Endometrial microvascular endothelial cells (primary cell): ENCODE data around the gene MFRP. TPM values are rescaled to one million over a fixed set of nuclear protein-coding genes. Genes with fewer than 3 reads are reported as not detected.
"Not testable (repeated sequence)": the region's sequence is repeated elsewhere in the genome, so short reads cannot be mapped to it uniquely, and the experiment has no call there.

Source experiments
- in situ Hi-C: cut with HindIII; loops from 2 replicates; pipeline ENCODE4 v1.10.0; 2017; ENCODE audit warnings: low sequenced_read_pairs, low pct_unique_long_range_greater_than_20kb; ENCODE audit errors: inconsistent ontology term
- total RNA-seq: library from RNA; depleted of rRNA; stranded (reverse); fragments of >200 nt; gene quantifications from one replicate; pipeline ENCODE4 v1.2.3, GENCODE V29; 2015; ENCODE audit errors: inconsistent ontology term

Gene MFRP
- total RNA-seq, result not detected

GRCh38 chr11:119346605-119347004 is at the start of gene MFRP:
TSS of gene MFRP (minus strand) at chr11:119346705. CDS start at chr11:119346513, 192 bp downstream.
- in situ Hi-C loops, result no loop called here

DNA sequence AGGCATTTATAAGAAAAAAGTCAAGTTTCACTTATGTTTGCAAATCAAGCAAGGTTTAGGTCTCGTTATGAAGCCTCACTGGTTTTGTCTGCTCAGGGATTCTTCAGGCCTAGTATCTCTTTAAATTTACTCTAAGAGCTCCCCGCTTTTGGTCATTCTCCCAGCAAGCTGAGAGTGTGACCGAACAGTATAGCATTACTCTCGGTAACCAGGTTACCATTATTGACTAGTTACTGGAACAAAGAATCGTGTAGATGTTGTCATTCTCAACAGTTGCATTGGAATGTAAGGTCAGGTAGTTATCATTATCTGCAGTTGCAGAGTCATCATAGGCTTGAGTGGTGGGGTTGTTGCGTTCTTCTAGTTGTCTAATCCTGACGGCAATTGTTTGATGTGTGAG is 44.8 kb upstream of the MFRP start:
- in situ Hi-C loops, result no loop called here

DNA sequence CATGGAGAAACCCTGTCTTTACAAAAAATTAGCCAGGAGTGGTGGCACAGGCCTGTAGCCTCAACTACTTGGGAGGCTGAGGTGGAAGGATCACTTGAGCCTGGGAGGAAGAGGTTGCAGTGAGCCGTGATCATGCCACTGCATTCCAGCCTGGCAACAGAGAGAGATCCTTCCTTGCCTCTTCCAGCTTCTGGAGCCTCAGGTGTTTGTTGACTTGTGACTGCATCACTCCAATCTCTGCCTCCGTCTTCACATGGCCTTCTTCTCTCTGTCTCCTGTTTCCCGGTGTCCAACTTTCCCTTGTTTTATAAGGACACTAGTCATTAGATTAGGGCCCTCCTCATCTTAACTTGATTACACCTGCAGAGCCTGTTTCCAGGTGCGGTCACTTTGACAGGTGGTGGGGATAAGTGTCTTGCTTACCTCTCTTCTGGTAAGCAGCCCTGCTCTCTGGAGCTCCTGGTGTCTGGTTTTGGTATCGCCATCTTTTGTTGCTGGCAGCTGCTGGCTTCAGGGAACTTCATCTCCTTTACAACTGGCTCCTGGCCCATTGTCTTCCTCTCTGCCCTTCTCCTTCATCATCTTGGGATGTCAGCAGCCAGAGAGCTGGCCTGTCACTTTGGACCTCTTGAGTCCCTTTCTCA is 43.2 kb upstream of the MFRP start:
- in situ Hi-C loops, result no loop called here

GRCh38 chr11:119388103-119388502 is 41.6 kb upstream of the MFRP start:
- in situ Hi-C loops, result no loop called here

DNA sequence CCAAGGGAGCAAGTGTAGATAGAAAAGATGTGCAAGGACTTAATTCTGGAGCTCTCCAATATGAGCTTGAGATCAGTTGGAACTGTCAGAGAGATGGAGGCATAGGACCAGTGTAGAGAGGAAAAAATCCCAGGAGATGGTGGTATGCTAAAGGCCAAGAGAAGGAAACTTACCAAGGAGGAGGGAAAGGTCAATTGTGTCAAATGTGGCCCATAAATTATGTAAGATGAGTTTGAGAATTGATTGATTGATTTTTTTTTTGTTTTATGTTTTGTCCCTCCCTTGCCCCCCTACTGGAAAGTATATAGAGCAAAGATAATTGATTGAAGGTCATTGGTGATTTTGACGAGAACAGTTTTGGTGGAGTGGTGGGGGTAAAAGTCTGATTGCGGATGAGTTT is 37.8 kb upstream of the MFRP start:
- in situ Hi-C loops, result no loop called here

DNA sequence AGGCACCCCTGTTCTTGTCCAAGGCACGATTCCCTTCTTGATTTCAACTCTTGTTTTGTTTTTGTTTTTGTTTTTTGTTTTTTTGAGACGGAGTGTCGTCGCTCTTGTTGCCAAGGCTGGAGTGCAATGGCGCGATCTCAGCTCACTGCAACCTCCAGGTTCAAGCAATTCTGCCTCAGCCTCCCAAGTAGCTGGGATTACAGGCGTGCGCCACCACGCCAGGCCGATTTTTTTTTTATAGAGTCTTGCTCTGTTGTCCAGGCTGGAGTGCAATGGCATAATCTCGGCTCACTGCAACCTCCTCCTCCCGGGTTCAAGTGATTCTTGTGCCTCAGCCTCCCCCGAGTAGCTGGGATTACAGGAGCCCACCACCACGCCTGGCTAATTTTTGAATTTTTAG is 36.0 kb upstream of the MFRP start:
- in situ Hi-C loops, result not testable (repeated sequence)

DNA sequence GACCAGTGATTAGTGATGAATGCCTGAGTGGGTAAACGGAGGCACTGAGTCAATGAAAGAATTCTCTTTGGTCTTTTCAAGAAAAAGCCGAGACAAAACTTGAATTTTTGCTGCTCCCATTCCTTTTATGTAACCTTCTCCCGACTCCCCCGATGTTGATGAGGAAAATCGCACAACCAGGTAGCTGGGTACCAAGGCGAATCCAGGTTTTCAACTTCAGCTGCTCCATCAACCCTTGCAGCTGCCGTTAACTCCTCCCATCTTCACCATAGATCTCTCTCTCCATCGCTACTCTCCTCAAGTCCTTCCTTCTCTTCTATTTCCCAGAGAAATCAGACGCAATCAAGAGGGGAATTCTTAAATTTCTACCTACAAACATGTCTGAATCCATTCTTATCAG is 35.6 kb upstream of the MFRP start:
- in situ Hi-C loops, result no loop called here

- in situ Hi-C loops, result no loop called here
Observed at GRCh38 chr11:119381181-119381988, 34.9 kb upstream of the MFRP start, which contains the start of gene USP2. TSS of gene USP2 (minus strand) at chr11:119381690. CDS start at chr11:119373480, 8,210 bp downstream.

DNA sequence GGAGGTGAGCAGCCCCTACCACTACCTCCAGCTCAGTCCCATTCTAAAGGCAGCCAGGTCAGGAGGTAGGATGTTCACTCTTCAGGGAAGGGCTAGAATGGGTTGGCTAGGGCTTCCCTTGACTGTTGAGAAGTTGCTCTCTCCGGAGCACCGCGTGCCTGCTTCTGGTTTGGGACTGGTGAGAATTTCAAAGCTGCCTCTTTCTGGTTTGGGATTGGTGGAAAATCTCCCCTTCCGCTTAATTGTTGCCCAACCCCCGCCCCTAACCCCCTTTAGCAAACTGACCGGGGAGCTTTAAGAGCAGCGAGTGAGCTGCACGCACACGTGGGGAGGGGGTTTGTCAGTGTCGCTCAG is 34.3 kb upstream of the MFRP start:
- in situ Hi-C loops, result no loop called here

GRCh38 chr11:119380160-119380826 is 33.8 kb upstream of the MFRP start:
- in situ Hi-C loops, result no loop called here

GRCh38 chr11:119378851-119379465 is 32.5 kb upstream of the MFRP start:
- in situ Hi-C loops, result no loop called here

- in situ Hi-C loops, result no loop called here
Observed at GRCh38 chr11:119377961-119378667, 31.6 kb upstream of the MFRP start.

GRCh38 chr11:119377112-119377901 is 30.8 kb upstream of the MFRP start:
- in situ Hi-C loops, result no loop called here

GRCh38 chr11:119376197-119376847 is 29.8 kb upstream of the MFRP start:
- in situ Hi-C loops, result no loop called here

DNA sequence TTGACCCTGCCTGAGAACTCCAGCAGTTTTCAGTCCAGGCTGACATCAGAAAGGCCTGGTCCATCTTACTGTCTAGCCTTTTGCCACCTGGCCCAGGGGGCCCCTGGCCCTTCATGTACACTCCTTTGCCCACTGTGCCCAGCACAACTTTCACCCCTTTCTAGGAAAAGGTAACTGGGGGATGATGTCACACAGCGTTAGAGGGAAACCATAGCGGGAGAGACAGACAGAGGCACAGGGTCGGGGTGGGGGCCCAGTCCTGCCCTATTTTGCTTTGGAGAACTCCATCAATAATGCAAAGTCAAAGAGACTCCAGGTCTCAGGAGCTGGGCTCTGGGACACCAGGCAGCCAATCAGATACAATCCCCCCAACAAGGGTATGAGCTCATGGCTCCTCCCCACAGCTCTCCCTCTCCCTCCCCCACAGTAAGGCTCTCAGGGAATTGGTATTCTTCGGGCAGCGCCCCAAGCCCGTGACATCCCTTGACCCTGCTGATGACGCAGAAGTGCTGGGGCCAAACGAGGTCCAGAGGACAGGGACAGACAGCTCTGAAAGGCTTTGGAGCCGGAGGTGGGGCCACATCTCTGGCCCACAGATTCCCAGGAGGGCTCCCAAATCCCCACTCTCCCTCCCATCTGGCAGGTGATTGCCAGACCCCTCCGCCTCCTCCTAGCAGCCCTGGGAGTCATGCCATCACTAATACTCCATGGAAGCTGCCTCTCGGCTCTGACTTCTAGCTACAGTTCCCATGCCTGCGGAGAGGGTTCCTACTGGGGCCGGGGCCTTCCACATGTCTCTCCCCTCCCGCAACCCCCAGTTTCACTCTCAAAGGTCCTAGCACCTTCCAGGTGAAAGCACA is 29.1 kb upstream of the MFRP start:
- in situ Hi-C loops, result no loop called here

- in situ Hi-C loops, result no loop called here
Observed at GRCh38 chr11:119374632-119375336, 28.3 kb upstream of the MFRP start.
